Duodenal mucosa (tissue), 2 donors: ENCODE data around the gene RTEL1.
"Not testable (repeated sequence)": the region's sequence is repeated elsewhere in the genome, so short reads cannot be mapped to it uniquely, and the experiment has no call there.

Experiments used
- H3K27ac ChIP-seq: one replicate; pipeline ENCODE4 v1.7.0; 2013; ENCODE audit warnings: low read depth, low read length
- H3K27me3 ChIP-seq, 2 donors: one replicate each; pipeline ENCODE4 v1.7.0; 2013; ENCODE audit warnings: low read length in 2 of 2, control low read depth in 1 of 2; ENCODE audit not compliant: insufficient read depth in 2 of 2, control insufficient read depth in 1 of 2
- H3K36me3 ChIP-seq, 2 donors: one replicate each; pipeline ENCODE4 v1.7.0; 2013; ENCODE audit warnings: low read length in 2 of 2, control low read depth in 1 of 2; ENCODE audit not compliant: insufficient read depth in 2 of 2, control insufficient read depth in 1 of 2
- H3K4me1 ChIP-seq, 2 donors: one replicate each; pipeline ENCODE4 v1.7.0; 2013; ENCODE audit warnings: low read length in 2 of 2, control low read depth in 1 of 2; ENCODE audit not compliant: insufficient read depth in 2 of 2, control insufficient read depth in 1 of 2
- H3K4me3 ChIP-seq, 2 donors: one replicate each; pipeline ENCODE4 v1.7.0; 2013; ENCODE audit warnings: low read length in 2 of 2, low read depth in 1 of 2
- H3K9ac ChIP-seq, 2 donors: one replicate each; pipeline ENCODE4 v1.7.0; 2013; ENCODE audit warnings: low read length in 2 of 2, low read depth in 1 of 2
- H3K9me3 ChIP-seq, 2 donors: one replicate each; pipeline ENCODE4 v1.7.0; 2013; ENCODE audit warnings: low read length in 2 of 2, control low read depth in 1 of 2; ENCODE audit not compliant: control insufficient read depth in 1 of 2

Gene RTEL1

GRCh38 chr20:63714858-63715257 lies 56.7 kb downstream of the RTEL1 start:
- Histone ChIP-seq H3K9me3 (peaks cover 5 to 9% of the 10 kb centered on the region in 2 donors), H3K27me3 (no peaks in the 10 kb centered on the region), H3K9ac (no peak overlapping the region), H3K27ac (no peak overlapping the region), H3K4me1 (no peaks in the 10 kb centered on the region), H3K36me3 (peaks cover 0 to 43% of the 10 kb centered on the region in 2 donors), H3K4me3 (no peak overlapping the region)

- no peak overlapping the region for H3K4me3 ChIP-seq
- no peaks in the 10 kb centered on the region for H3K4me1 ChIP-seq
- H3K27me3 ChIP-seq, result no peaks in the 10 kb centered on the region
- H3K27ac ChIP-seq, result no peak overlapping the region
- no peak overlapping the region for H3K9ac ChIP-seq
- peaks cover 0 to 40% of the 10 kb centered on the region in 2 donors for H3K36me3 ChIP-seq
- H3K9me3 ChIP-seq, result peaks cover 5 to 9% of the 10 kb centered on the region in 2 donors
These were observed 60.9 kb downstream of the RTEL1 start for GRCh38 chr20:63718996-63719395.

GRCh38 chr20:63722967-63723622 lies 65.0 kb downstream of the RTEL1 start:
- not testable (repeated sequence) for H3K27me3 ChIP-seq, H3K4me1 ChIP-seq, H3K9me3 ChIP-seq, H3K27ac ChIP-seq, H3K9ac ChIP-seq, H3K4me3 ChIP-seq
- peaks cover 0 to 24% of the 10 kb centered on the region in 2 donors for H3K36me3 ChIP-seq

- H3K27ac ChIP-seq, H3K4me3 ChIP-seq, H3K27me3 ChIP-seq, H3K9ac ChIP-seq, H3K9me3 ChIP-seq: not testable (repeated sequence)
- Histone ChIP-seq H3K36me3 (peaks cover 25 to 45% of the 10 kb centered on the region in 2 donors), H3K4me1 (peaks cover 4 to 41% of the 10 kb centered on the region in 2 donors)
These were observed 72.1 kb downstream of the RTEL1 start for GRCh38 chr20:63730189-63730733.

DNA sequence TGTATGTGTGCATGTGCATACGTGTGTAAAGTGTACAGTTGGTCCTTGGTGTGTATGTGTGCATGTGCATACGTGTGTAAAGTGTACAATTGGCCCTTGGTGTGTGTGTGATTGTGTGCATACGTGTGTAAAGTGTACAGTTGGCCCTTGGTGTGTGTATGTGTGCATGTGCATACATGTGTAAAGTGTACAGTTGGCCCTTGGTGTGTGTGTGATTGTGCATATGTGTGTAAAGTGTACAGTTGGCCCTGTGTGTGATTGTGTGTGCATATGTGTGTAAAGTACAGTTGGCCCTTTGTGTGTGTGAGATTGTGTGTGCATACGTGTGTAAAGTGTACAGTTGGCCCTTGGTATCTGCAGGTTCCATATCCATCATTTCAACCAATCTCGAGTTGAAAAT lies 73.3 kb downstream of the RTEL1 start:
- no peak overlapping the region for H3K4me3 ChIP-seq
- H3K9ac ChIP-seq, result no peak overlapping the region
- no peak overlapping the region for H3K27ac ChIP-seq
- peaks cover 12 to 52% of the 10 kb centered on the region in 2 donors for H3K4me1 ChIP-seq
- H3K27me3 ChIP-seq, result no peaks in the 10 kb centered on the region
- no peaks in the 10 kb centered on the region for H3K9me3 ChIP-seq
- peaks cover 25 to 49% of the 10 kb centered on the region in 2 donors for H3K36me3 ChIP-seq

- no peaks in the 10 kb centered on the region for H3K9me3 ChIP-seq
- H3K27ac ChIP-seq, result no peak overlapping the region
- no peak overlapping the region for H3K4me3 ChIP-seq
- H3K36me3 ChIP-seq, result peaks cover 25 to 49% of the 10 kb centered on the region in 2 donors
- H3K4me1 ChIP-seq, result peaks cover 16 to 56% of the 10 kb centered on the region in 2 donors
- H3K9ac ChIP-seq, result no peak overlapping the region
- H3K27me3 ChIP-seq, result no peaks in the 10 kb centered on the region
These were observed 74.3 kb downstream of the RTEL1 start for GRCh38 chr20:63732118-63733095.

GRCh38 chr20:63733117-63733516 lies 75.0 kb downstream of the RTEL1 start:
- no peaks in the 10 kb centered on the region for H3K27me3 ChIP-seq
- no peak overlapping the region for H3K4me3 ChIP-seq
- no peaks in the 10 kb centered on the region for H3K9me3 ChIP-seq
- no peak overlapping the region for H3K27ac ChIP-seq
- H3K9ac ChIP-seq, result no peak overlapping the region
- H3K4me1 ChIP-seq, result peaks cover 18 to 56% of the 10 kb centered on the region in 2 donors
- peaks cover 25 to 49% of the 10 kb centered on the region in 2 donors for H3K36me3 ChIP-seq

GRCh38 chr20:63733579-63734081 lies 75.5 kb downstream of the RTEL1 start:
- H3K4me3 ChIP-seq, result no peak overlapping the region
- H3K27me3 ChIP-seq, result no peaks in the 10 kb centered on the region
- H3K36me3 ChIP-seq, result peaks cover 25 to 49% of the 10 kb centered on the region in 2 donors
- H3K9me3 ChIP-seq, result no peaks in the 10 kb centered on the region
- H3K27ac ChIP-seq, result no peak overlapping the region
- no peak overlapping the region for H3K9ac ChIP-seq
- peaks cover 23 to 56% of the 10 kb centered on the region in 2 donors for H3K4me1 ChIP-seq

- H3K36me3 ChIP-seq, result peaks cover 25 to 49% of the 10 kb centered on the region in 2 donors
- H3K27ac ChIP-seq, result no peak overlapping the region
These were observed 76.2 kb downstream of the RTEL1 start for GRCh38 chr20:63734111-63734945.

More at GRCh38 chr20:63734111-63734945, 76.2 kb downstream of the RTEL1 start:
- Histone ChIP-seq H3K4me1 (peaks cover 24 to 56% of the 10 kb centered on the region in 2 donors), H3K9ac (no peak overlapping the region), H3K9me3 (no peaks in the 10 kb centered on the region), H3K4me3 (no peak overlapping the region), H3K27me3 (no peaks in the 10 kb centered on the region)
